ENCODE measurements around the gene MROH9.

Gene MROH9

GRCh38 chr1:171082606-171083005 lies 147.3 kb downstream of the MROH9 start:
- no peak for DNase-seq

GRCh38 chr1:171083222-171083621 lies 147.9 kb downstream of the MROH9 start:
- no peak for DNase-seq

GRCh38 chr1:171084091-171084490 lies 148.8 kb downstream of the MROH9 start:
- no peak for DNase-seq

DNA sequence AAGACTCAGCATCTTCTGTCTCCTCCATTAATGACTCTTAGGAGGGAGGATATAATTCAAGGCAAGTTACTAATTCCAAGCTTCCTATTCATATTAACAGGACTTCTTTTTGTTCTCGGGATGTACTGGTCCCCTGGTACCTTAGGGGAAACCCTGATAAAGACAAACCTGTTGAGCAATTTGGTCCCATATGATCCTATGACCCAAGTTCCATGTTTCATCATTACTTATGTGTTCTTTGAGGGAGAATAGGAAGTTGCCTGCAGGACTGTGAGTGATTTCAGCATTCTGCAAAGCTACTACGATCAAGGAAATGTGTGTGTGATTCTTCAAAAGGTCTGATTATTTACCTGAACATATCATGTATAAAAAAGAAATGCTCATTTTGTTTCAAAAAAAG lies 149.5 kb downstream of the MROH9 start:
- DNase-seq: no peak

GRCh38 chr1:171087896-171088295 lies 152.6 kb downstream of the MROH9 start:
- DNase-seq: no peak

DNA sequence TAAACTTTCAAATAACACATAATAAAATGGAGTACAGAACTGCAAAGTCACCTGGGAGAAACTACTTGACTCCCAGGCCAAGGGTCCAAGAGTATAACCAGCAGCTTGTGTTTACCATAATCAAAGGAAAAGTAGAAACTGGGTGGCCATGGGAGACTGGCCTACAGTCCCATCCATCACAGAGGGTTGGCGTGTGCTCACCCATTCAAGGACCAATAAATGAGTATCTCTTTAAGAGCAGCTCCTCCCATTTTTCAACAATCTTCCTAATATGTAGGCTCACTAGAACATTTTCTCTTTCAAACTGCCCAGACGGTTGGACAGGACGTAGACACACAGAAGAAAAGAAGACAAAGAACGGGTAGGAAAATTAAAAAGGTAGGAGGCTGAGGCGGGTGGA lies 155.3 kb downstream of the MROH9 start, which contains the start of gene FMO3:
TSS of gene FMO3 (plus strand) at position 302 of the 400 bp plus-strand sequence. CDS start 1,754 bp downstream, outside the sequence.
- DNase-seq: no peak

DNA sequence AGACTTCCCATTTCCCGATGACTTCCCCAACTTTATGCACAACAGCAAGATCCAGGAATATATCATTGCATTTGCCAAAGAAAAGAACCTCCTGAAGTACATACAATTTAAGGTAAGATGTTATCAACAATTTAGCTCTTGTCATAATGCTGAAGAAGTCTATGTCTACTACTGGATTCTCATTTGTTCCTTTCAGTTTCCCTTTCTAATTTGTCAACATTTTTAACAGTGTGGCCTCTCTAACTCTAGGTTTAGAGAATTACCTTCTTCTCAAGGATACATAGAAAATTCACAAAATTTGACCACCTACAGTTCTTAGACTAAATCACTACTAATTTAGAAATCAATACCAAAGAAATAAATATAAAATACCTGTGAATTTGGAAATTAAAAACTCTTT lies 168.5 kb downstream of the MROH9 start:
- no peak for DNase-seq

GRCh38 chr1:171107262-171107940 lies 172.1 kb downstream of the MROH9 start:
- DNase-seq: no peak

GRCh38 chr1:171107969-171108368 lies 172.6 kb downstream of the MROH9 start:
- DNase-seq: no peak

GRCh38 chr1:171109966-171110365 lies 174.6 kb downstream of the MROH9 start:
- DNase-seq: no peak

- DNase-seq: no peak
These were observed 175.4 kb downstream of the MROH9 start for GRCh38 chr1:171110621-171111326.

DNA sequence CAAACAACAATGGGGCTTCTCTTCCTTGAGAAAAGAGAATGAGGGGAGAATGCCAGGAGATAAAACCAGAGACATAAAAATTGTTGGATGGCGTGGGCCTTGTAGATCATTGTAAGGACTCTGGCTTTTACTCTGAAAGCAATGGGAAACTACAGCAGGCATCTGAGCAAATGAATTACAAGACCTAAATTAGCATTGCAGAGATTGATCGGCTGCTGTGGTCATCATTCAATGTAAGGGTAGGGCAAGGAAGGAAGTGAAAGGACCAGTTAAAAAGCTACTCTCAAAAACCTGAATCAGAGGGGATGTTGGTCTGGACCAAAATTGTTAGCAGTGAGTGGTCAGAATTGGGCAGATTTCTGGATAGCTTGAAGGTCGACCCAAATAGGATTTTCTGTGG lies 176.8 kb downstream of the MROH9 start:
- no peak for DNase-seq

DNA sequence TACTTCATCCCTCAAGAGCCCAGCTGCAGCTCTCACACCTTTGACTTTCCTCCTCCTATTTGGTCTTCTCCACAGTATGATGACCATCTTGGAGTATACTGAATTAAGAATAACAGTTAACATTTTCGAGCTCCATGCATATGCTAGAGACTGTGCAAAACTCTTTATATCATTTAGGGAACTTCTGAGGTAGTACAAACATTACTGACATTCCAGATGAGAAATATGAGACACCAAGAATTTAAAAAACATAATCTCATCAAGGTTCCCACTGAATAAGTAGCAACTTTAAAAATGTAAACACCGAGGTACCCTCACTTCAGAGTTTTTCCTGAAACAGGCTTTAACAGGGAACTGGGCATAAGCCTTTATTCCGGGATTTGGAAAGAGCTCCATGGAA lies 178.0 kb downstream of the MROH9 start:
- no peak for DNase-seq
